Activated CD4-positive, alpha-beta T cell treated with anti-CD3 and anti-CD28 coated beads, Interleukin-2, amount 50 U/mL, for 16 hours (primary cell): Measurements from ENCODE around the gene TTC34.
"Not testable (repeated sequence)": the region's sequence is repeated elsewhere in the genome, so short reads cannot be mapped to it uniquely, and the experiment has no call there.

Source experiments
- DNase-seq: peaks from one replicate; pipeline ENCODE4 v3.0.0-alpha.2; 2020

The TTC34 gene

GRCh38 chr1:2810899-2811532, 9.5 kb upstream of the TTC34 start:
- no peak for DNase-seq

DNA sequence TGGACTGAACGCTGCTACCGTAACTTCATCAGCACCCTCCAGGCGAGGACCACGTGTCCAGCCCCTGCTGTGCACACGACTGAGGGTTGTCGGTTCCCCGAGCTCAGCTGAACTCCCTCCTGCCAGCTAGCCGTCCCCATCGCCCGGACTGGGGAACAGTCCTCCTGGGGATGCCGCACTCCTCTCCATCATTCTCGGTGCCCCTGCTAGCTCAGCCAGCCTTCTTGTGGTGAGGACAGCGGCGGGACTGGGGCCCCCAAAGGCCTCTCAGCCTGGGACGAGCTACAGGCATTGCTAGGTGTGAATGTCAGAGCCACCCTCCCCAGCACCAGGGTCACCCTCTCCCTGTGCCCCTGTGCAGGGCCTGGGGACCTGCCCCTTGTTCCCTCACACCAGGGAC, 8.8 kb upstream of the TTC34 start:
- no peak for DNase-seq

DNA sequence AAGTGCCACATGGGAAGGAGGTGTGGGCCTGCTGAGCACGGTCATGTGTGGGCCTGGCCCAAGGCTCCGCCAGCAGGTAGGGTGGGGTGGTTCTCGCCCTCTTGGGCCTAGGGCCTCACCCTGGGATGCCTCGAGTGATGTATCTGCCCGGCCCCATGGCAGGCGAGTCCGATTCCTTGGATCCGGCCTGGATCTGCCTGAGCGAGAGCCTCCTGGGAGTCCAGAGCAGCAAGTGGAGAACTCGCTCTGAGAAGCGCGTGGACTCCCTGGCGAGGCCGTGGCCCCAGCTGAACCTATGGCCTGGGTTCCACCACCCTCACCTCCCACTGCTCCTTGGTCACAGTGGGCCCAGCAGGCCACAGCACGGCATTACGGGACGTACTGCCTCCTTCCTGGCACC, 8.2 kb upstream of the TTC34 start:
- DNase-seq: no peak

DNA sequence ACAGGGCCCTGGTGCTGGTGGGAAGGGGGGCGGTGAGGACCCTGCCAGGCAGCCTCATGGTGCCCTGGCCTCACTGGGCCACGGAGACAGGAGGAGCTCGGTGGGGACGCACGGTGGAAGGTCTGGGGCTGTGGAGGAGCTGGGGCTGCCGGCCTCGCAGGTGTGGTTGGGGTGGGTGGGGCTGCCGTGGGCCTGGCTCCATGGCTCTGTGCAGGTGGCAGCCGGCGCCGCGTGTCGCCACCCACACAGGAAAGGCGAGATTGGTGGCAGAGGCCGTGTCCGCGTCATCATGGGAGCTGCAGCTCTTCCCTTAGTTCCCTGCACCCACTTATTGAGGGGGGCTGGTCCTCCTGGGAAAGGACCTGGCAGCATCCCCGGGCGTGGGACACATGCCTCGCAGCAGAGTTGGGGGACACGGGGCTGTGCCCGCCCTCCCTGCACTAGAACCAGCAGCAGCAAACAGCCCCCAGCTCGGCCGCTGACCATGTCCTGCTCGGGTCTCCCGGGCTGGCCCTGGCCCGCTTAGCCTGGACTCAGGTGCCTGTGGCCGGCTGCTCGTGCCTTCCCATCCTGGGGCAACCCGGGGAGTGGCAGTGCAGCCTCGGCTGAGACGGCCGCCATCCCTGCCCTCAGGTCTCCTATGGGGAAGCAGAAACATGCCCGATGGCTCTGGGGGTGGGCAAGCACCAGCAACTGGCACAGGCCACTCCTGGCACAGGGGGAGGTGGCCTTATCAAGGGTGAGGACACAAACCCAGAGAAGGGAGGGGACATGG, 7.5 kb upstream of the TTC34 start:
- no peak for DNase-seq

DNA sequence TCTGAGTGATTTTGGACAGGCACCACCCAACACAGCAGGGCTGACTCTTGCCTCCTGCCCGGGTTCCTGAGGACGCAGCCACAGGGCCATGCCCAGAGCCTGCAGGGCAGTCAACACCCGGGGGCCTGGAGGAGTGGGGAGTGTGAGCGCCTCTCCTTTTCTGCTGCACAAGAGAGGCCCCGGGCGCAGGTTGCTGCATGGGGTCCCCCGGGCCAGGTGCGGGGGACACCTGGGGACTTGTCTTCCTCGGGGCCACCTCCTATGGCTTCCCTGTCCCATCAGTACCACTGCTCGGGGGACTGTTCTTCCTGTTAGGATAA, 6.9 kb upstream of the TTC34 start:
- DNase-seq: no peak

DNA sequence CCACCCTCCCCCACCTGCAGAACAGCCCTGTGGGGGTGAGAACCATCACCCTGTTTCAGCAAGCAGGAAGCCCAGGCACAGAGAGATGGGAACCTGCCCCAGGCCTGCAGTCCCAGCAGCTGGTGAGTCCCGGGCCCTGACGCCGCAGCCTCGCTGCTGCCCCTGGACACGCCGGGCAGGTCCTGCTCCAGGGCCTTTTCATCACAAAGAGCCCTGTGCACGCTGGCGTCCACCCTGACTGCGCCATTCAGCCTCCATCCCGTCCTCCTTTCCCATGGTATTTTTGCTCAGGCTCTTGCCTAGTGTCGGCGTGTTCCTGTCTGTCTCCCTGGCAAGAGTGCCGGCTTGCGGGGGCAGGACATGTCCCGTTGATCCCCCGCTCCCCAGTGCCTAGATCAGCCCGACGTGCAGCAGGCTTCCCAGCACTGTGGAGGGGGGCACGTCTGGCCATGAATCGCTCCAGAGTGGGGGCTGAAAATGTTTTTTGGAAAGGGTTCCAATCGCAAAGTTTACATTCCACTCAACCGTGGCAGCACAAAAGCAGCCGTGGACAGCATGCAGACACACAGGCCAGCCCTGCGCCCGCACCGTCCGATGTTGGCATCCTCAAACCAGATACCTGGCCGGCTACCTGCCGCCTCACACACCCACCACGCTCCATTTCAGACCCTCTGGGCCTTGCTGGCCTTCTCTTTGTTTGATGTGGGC, 6.3 kb upstream of the TTC34 start:
- DNase-seq: no peak

GRCh38 chr1:2807036-2807435, 5.5 kb upstream of the TTC34 start:
- DNase-seq: no peak

DNA sequence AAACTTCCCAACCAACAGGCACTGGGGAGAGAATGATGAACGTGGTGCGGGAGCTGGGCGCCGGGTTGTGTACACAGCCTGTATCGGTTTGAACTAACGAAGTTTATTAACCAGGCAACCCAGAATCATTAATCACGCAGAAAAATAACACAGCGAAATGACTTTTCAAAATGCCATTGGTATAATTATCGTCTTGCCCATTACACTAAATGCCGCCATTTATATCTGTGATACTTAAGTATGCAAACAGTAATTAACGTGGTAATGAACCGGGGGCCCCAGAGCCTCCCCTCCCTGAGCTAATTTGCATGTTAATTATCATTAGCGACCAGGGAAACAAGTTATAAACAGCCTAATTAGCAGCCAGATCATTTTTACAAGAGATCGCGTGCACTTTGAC, 5.1 kb upstream of the TTC34 start:
- DNase-seq: no peak

GRCh38 chr1:2805801-2806430, 4.4 kb upstream of the TTC34 start:
- no peak for DNase-seq

DNA sequence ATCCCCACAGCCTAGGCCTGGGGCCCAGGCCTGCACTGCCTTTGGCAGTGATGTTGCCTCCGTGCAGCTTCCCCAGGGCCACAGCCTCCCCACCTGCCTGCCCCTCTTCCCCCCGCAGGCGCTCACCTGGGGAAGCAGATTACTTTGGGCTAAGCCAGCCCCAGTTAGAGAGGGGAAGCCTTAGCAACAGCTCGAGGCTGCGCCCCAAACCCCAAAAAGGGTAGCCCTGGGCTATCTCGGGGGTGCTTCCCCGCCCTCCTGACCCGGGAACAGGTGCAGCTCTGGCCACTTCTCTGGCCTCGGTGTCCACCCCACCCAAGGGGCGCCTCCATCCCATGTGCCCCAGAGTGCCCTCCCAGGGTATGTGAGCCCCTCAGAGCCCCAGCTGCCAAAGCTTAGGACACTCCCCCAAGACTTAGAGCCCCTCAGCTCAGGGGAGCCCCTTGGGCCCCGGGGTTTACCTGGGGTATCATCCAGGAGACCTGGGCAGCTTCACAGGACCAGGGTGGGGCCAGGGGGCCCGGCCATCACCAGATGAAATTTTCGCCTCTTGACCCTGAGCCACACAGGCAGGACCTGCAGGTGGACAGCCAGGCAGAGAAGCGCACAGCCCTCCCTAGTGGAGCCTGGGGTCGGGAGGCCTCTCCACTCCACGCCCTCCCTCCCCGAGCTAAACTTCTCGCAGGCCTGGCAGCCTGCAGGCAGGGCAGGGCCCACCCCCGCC, 3.3 kb upstream of the TTC34 start:
- DNase-seq: no peak

DNA sequence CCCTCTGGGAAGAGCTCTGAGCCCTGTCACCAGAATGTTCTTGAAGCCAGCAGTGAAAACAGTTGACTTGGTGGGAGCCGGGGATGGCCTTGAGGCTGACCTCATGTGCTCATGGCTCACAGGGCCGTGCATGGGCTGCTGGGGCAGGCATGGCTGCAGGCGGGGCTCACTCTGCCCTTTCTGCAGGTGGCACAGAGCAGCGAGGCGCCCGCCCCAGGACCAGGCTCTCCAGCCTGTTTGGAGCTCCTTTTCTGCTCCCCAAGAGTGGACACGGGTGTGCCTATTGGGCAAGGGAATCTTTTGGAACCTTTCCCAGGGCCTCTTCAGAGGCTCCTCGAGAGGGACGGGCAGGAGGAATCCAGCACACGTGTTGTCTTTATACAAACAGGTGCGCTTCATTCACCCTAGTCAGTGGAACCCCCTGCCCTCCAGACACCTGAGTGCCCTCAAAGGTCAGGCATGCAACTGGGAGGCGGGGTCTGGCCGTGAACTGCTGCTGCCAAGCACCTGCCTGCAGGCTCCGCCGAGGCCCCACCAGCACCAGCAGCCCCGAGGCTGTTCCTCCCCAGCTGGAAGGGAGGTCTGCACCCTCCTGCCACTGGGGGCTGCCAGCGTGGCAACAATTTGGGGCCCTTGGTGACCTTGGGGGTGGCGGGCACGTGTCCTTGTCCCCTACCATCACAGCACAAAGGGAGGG, 2.6 kb upstream of the TTC34 start:
- DNase-seq: no peak

- no peak for DNase-seq
Measured at GRCh38 chr1:2803086-2803930, 1.8 kb upstream of the TTC34 start.

- DNase-seq: no peak
Measured at GRCh38 chr1:2802421-2802961, 998 bp upstream of the TTC34 start.

DNA sequence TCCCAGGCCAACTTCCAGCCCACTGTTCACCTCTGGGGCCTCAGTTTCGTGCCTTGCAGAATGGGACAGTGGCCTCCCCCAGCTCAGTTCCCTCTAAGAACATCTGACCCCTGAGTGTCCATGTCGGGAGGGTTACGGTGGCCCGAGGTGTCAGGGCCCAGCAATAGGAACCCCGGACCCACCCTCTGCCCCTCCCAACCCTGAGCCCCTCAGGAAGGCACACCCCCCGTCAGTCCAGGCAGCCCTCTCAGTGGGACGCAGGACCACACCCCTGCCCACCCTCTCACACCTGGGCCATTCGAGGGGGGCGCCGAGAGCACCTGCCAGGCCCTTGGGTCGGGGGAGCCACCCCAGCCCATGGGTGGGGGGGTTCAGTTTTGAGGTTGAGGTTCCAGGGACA, 447 bp downstream of the TTC34 start:
- no peak for DNase-seq

- no peak for DNase-seq
Measured at GRCh38 chr1:2800664-2801045, 838 bp downstream of the TTC34 start.

DNA sequence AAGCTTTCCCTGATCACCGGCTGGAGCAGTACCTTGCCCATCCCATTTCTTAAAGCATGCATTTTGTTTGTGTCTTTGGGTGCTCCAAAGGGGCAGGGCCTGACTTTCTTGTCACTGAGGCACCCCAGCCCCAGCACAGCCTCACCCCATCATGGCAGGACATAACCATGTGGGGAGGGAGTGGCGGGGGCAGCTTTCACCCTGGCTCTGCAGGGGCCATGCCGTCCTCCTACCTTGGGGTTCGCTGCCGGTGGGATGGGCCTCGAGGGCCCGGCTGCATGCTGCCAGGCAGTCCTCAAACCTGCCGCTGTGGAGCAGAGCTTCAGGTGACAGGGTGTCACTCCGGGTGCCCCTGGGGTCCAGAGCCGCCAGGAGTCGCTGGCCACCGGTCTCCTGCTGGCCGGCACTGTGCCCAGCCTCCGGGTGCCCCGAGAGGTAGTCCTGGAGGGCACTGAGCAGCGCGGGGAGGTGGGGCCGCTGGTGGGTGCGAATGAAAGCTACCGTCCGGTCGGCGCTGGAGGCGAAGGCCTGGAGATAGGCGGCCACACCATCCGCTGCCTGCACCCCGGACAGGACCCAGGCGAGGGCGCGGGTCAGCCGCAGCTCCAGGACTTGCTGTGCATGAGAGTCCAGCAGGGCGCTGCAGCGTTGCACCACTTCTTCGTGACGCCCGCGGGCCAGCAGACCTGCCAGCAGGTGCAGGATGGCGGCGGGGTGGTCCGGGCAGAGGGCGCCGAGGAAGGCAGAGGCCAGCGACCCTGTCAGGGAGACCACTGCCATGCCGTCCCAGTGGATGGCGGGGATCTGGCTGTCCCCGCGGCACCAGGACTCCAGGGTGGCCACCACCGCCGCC, 1.5 kb downstream of the TTC34 start:
- DNase-seq: no peak

GRCh38 chr1:2798958-2799357, 2.5 kb downstream of the TTC34 start:
- not testable (repeated sequence) for DNase-seq

DNA sequence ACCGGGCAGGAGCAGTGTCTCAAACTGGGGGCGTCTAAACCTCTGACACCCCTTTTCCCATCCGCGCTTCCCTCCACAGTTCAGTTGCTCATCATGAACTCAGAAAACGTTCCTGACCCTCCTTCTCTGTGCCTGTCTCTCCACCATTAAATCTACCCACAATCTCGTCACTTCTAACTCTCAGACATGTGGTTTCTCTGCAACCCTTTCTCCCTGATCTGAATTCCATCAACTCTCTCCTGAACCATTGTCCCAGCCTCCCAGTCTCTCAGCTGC, 3.8 kb downstream of the TTC34 start:
- DNase-seq: no peak

DNA sequence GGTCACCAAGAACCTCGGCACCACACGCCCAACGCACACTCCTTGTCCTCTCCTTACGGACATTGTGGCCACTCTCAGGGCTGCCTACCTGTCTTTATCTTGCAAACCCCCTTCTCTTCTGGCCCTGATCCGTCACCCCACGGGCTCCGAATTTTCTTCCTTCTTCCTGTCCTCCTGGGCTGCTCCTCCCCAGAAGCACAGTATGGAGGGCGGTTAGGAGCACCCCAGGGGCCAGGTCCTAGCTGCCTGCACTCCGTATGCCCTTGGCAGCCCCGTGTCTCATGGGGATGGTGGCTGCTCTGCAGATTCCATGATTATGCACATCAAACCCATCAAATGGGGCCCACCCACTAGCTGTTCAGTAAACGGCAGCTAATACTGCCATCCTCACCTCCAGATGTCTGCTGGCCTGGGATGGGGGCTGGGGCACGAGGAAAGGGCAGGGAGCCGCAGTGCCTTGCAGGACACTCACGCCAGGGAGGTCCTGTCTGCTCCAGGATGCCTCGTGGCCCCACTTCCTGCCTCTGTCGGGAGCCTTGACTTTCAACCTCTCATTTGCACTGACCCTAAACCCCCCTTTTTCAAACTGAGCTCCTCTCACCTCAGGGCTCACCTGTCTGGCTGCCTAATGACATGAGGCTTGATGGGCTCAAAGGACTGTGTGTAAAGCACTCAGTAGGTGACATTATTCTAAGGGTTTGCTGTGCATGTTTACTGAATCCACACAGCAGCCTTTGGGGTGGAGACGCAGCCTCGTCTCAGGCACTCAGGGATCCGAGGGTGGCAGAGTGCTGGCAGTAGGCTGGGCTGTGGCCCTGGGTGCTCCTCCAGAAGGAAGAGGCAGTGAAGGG, 4.4 kb downstream of the TTC34 start:
- no peak for DNase-seq

GRCh38 chr1:2795926-2796325, 5.6 kb downstream of the TTC34 start:
- DNase-seq: no peak
